ACC112 (cell line): ENCODE data around the gene FUT9.

ENCODE experiments used
- H2AFZ ChIP-seq: fragments of 200-600 bp; sonication (generic); one replicate; pipeline ENCODE4 v1.6.0; 2017; ENCODE audit warnings: antibody characterized with exemption, low read length; ENCODE audit not compliant: unreplicated experiment
- H3K27ac ChIP-seq: fragments of 200-600 bp; sonication (generic); 2 replicates; pipeline ENCODE4 v1.5.1; 2014; ENCODE audit warnings: low read depth, mild to moderate bottlenecking, antibody characterized with exemption, low read length, moderate library complexity
- H3K27me3 ChIP-seq: fragments of 200-600 bp; sonication (generic); 2 replicates; pipeline ENCODE4 v1.6.1; 2014; ENCODE audit warnings: mild to moderate bottlenecking, antibody characterized with exemption, low read length, moderate library complexity, mixed read lengths; ENCODE audit not compliant: insufficient read depth
- H3K36me3 ChIP-seq: fragments of 200-600 bp; sonication (generic); 2 replicates; pipeline ENCODE4 v1.6.1; 2016; ENCODE audit warnings: mild to moderate bottlenecking, antibody characterized with exemption, low read length, moderate library complexity, mixed read lengths; ENCODE audit not compliant: insufficient read depth
- H3K4me1 ChIP-seq: fragments of 200-600 bp; sonication (generic); one replicate; pipeline ENCODE4 v1.6.1; 2016; ENCODE audit warnings: low read length, mixed read lengths; ENCODE audit not compliant: insufficient read depth, unreplicated experiment, control insufficient read depth
- H3K4me3 ChIP-seq: fragments of 200-600 bp; sonication (generic); 2 replicates; pipeline ENCODE4 v1.5.1; 2014; ENCODE audit warnings: mild to moderate bottlenecking, low read depth, low read length
- H3K79me2 ChIP-seq: fragments of 200-600 bp; sonication (generic); one replicate; pipeline ENCODE4 v1.6.0; 2016; ENCODE audit warnings: low read length; ENCODE audit not compliant: control insufficient read depth, unreplicated experiment, insufficient read depth

The FUT9 gene

DNA sequence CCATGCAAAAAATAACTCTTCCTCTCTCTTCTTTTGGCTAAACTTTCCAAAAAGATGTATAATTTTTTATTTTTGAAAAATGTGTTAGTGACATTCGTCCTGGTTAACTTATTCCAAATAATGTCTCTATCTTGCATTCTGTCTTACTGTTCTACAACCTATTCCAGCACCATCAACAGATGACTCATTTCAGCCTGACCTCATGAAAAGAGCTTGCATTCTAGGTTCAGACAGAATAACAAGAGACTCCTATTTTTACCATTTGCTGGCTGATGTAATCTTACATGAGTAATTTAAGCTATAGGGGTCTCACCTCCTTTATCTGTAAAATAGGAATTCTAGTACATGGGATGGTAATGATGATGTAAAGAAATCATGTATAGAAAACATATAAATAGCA, 109.0 kb downstream of the FUT9 start:
- Histone ChIP-seq H3K27me3 (no peaks in the 10 kb centered on the region), H2AFZ (no peak overlapping the region), H3K36me3 (no peaks in the 10 kb centered on the region), H3K4me1 (no peaks in the 10 kb centered on the region), H3K79me2 (no peaks in the 10 kb centered on the region), H3K27ac (no peak overlapping the region), H3K4me3 (no peak overlapping the region)

DNA sequence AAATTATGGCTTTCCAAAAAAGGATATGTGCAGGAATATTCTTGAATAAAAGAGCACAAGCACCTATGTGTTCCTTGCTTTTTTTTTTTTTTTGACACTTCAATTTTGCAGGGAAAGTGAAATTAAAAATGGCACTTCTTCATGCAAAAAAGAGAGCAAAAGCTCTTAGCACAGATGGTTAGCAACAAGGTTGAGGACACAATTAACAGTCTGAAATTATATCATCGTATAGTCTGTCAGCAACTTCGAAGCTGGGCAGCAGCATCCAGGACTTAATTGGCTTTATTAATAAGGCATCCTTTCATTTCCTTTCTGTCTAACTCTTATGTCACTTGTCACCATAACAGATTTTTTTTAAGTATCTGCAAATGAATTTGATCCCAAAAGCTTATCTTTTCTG, 122.6 kb downstream of the FUT9 start:
- no peaks in the 10 kb centered on the region for H3K4me1 ChIP-seq
- H3K79me2 ChIP-seq: no peaks in the 10 kb centered on the region
- H2AFZ ChIP-seq: no peak overlapping the region
- no peaks in the 10 kb centered on the region for H3K36me3 ChIP-seq
- no peak overlapping the region for H3K27ac ChIP-seq
- no peak overlapping the region for H3K4me3 ChIP-seq
- no peaks in the 10 kb centered on the region for H3K27me3 ChIP-seq

DNA sequence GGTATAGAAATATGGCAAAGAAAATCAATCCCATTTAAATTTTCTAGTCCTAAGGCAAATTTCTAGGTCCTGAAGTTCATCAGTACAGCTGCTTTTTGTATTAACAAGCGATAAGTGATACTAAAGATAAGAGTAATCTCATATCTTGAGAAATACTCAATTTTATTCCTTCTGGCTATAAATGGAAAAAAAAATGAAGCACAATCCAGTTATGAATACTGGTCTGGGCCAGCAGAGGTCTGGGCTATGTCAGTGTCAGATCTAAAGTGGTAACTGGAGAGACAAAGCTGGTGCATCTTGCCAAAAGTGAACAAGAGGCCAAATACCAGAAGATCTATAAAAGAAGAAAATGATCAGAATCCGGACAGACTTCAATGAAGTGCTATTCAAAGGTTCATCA, 126.4 kb downstream of the FUT9 start:
- H3K27me3 ChIP-seq: no peaks in the 10 kb centered on the region
- no peaks in the 10 kb centered on the region for H3K36me3 ChIP-seq
- no peak overlapping the region for H3K27ac ChIP-seq
- no peaks in the 10 kb centered on the region for H3K79me2 ChIP-seq
- H2AFZ ChIP-seq: no peak overlapping the region
- no peak overlapping the region for H3K4me3 ChIP-seq
- no peaks in the 10 kb centered on the region for H3K4me1 ChIP-seq

DNA sequence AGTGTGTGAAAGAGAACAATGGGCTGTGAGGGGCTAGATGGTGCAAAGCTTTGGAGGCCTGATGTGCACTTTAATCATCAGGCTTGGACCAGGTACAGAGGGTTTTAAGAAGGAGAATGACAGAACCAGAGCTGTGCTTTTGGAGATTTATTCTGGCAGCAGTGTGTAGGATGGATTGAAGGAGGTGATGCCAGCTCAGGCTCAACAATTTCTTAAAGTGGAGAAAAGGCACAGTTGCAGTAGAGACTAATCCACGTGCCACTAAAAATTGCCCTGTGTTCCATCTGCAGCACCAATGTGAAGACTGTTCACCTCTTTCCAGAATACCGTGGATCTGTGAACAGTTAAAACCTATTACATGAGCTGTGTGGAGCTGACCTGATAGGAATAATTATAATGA, 134.7 kb downstream of the FUT9 start:
- Histone ChIP-seq H2AFZ (no peak overlapping the region), H3K4me3 (no peak overlapping the region), H3K79me2 (no peaks in the 10 kb centered on the region), H3K27ac (no peak overlapping the region), H3K4me1 (no peaks in the 10 kb centered on the region), H3K27me3 (no peaks in the 10 kb centered on the region), H3K36me3 (no peaks in the 10 kb centered on the region)

DNA sequence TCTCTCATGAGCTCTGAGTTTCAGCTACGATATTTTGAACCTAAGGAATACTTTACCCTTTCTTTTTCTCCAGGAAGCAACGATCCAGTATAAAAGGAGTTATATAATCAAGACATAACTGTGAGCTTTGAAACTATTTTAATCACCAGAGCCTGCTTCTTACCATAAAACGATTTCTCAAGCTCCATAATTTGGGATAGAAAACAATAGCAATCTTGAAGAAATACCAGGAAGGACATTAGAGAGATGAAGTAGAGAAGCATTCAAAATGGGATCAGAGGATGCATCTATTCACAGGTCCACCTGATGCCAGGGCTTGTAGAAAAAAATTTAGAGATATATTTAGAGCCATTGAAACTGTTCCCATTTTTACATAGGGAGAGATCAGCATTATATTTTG, 135.9 kb downstream of the FUT9 start:
- no peaks in the 10 kb centered on the region for H3K79me2 ChIP-seq
- H3K27me3 ChIP-seq: no peaks in the 10 kb centered on the region
- H3K4me1 ChIP-seq: no peaks in the 10 kb centered on the region
- H3K27ac ChIP-seq: no peak overlapping the region
- H3K4me3 ChIP-seq: no peak overlapping the region
- no peak overlapping the region for H2AFZ ChIP-seq
- no peaks in the 10 kb centered on the region for H3K36me3 ChIP-seq

DNA sequence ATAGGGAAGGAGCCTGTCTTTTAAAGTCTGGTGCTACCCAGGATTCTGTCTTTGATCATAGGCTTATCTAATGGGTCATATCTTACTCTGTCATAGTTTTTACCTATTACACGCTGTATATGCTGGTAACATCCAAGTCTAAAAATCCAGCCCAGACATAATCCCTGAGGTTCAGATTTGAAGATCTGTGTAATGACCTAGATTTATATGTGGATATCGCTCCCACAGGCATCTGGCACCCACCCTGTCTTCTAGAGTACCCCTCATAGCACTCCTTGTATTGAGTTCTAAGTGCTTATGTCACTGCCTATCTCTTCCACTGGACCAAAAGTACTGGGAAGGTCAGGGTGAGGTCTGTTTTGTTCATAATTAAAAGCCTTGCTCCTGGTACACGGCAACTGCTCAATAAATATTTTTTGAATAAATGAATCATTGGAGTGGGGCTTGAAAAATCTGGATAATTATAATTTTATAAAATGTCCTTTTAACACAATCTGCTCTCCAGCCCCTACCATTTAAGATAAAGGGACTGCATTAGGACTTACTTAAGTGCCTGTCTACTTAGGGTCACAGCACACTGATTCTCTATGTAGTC, 136.4 kb downstream of the FUT9 start:
- Histone ChIP-seq H3K36me3 (no peaks in the 10 kb centered on the region), H3K27me3 (no peaks in the 10 kb centered on the region), H3K79me2 (no peaks in the 10 kb centered on the region), H3K4me1 (no peaks in the 10 kb centered on the region), H3K4me3 (no peak overlapping the region), H3K27ac (no peak overlapping the region), H2AFZ (no peak overlapping the region)

DNA sequence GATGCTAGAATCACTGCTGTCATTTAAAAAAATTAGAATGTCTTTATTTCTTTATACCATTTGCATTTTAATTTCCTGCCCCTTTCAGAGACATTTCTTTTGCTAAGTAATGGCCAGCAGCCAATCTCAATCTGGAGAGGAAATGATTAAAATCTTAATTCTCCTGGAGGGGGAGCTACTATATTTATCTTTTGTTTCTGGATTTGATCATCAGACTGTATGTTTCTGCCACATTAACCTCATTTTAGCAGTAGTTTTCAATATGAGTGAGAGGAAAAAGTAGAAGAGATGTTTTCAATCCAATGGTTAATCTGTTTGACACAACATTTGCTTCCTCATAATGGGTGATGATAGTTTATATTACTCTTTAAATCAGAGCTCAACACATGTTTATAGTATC, 138.0 kb downstream of the FUT9 start:
- Histone ChIP-seq H3K27me3 (no peaks in the 10 kb centered on the region), H3K4me1 (no peaks in the 10 kb centered on the region), H2AFZ (no peak overlapping the region), H3K4me3 (no peak overlapping the region), H3K79me2 (no peaks in the 10 kb centered on the region), H3K36me3 (no peaks in the 10 kb centered on the region), H3K27ac (no peak overlapping the region)

DNA sequence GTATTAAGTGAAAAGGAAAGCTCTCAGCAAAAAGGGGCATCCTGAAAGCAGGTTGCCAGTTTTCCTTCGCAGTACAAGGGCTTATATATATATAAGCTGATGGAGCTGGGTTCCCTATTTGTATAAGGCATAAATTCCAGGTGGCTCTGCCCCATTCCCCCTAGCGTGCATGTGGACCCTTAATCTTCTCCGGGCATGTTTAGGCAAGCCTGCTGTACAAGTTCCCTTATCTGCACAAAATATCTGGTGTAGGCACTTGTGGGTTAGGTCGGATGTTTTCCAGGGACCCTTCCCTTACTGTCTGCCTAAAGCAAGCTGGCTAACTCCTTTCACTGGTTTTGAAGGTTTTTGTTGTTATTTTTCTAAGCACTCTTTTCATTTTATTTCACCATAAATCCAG, 140.7 kb downstream of the FUT9 start:
- Histone ChIP-seq H2AFZ (no peak overlapping the region), H3K27ac (no peak overlapping the region), H3K36me3 (no peaks in the 10 kb centered on the region), H3K27me3 (no peaks in the 10 kb centered on the region), H3K79me2 (no peaks in the 10 kb centered on the region), H3K4me1 (no peaks in the 10 kb centered on the region), H3K4me3 (no peak overlapping the region)

DNA sequence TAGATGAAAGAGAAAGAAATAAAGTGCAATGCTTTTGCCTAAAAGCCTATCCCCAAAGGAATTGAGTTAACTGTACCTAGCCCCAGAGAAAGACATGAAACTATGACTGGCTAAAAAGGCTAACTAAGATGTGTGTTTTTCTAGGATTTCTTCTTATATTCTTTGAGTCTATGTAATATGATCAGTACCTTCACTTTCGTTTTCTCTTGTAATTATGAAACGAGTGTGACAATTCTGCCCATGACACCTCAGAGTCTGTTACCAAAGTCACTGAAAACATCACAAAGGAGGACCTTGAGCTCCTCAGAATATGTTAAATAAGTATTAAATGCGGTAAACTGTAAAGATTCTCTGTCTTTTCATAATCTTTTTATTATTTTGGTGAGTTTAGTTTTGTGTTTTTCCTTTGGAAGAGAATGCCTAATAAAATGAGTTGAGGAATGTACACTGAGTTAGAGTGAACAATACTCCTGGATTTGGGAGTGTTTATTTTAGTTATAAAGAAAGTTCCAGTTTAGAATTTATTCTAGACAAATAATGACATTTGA, 141.3 kb downstream of the FUT9 start:
- no peaks in the 10 kb centered on the region for H3K4me1 ChIP-seq
- peak overlapping the region; percentile 9; the same call in 1 of the 2 replicates for H3K4me3 ChIP-seq
- H3K27ac ChIP-seq: no peak overlapping the region
- H2AFZ ChIP-seq: no peak overlapping the region
- no peaks in the 10 kb centered on the region for H3K36me3 ChIP-seq
- H3K79me2 ChIP-seq: no peaks in the 10 kb centered on the region
- H3K27me3 ChIP-seq: no peaks in the 10 kb centered on the region

DNA sequence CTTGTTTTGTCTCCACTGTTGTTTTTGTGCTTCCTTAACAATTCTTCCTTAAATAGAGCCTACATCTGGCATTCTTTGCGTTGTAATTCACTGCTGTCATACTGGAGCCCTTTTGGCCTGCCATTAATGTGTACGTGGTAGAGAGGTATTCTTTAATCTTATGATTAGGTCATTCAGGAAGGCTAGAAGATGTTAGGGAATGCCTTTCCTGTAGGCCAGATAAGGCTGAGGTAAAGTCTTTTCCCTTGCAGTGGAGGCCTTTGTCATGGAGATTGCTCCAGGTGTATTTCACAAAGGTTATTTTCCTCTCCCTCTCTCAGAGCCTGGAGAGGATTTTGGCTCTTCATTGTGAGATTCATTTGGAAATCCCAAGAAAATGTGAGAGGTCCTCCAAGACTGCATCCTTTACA, 146.9 kb downstream of the FUT9 start:
- H3K27ac ChIP-seq: no peak overlapping the region
- H3K4me1 ChIP-seq: no peaks in the 10 kb centered on the region
- no peaks in the 10 kb centered on the region for H3K36me3 ChIP-seq
- H3K27me3 ChIP-seq: no peaks in the 10 kb centered on the region
- no peak overlapping the region for H2AFZ ChIP-seq
- no peak overlapping the region for H3K4me3 ChIP-seq
- H3K79me2 ChIP-seq: no peaks in the 10 kb centered on the region

DNA sequence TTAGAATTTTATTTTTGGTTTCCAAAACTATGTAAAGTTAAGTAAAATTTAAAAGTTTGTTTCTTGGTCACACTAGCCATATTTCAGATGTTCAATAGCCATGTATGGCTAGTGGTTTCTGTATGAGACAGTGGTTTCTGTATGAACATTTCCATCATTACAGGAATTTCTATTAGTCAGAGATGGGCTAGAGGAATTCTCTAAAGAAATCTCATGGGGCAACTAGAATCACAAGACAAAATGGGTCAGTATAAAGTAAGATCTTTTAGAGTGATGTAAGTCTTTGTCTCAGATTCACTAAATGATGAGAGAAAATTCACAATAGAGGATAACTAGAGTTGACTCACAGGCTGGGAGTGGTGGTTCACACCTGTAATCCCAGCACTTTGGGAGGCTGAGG, 149.0 kb downstream of the FUT9 start:
- no peaks in the 10 kb centered on the region for H3K79me2 ChIP-seq
- H2AFZ ChIP-seq: no peak overlapping the region
- H3K36me3 ChIP-seq: no peaks in the 10 kb centered on the region
- no peaks in the 10 kb centered on the region for H3K27me3 ChIP-seq
- no peak overlapping the region for H3K27ac ChIP-seq
- no peaks in the 10 kb centered on the region for H3K4me1 ChIP-seq
- no peak overlapping the region for H3K4me3 ChIP-seq
